ENCODE measurements around the gene BLOC1S2. TPM values are rescaled to one million over a fixed set of nuclear protein-coding genes. Genes with fewer than 3 reads are reported as not detected.

BLOC1S2 gene
- total RNA-seq, 1 experiment from 2014 or later = 54.1 TPM

- Mint-ChIP-seq H3K9me3 (no peaks in the 10 kb centered on the region), H3K4me1 (peaks cover 5% of the 10 kb centered on the region), H3K27ac (no peak overlapping the region), H3K27me3 (ENCODE audit: low read depth) (peaks cover 18% of the 10 kb centered on the region), H3K4me3 (no peak overlapping the region), H3K36me3 (no peaks in the 10 kb centered on the region)
- CTCF ChIA-PET = no interaction called here
- TF ChIP-seq, protein P1, sequence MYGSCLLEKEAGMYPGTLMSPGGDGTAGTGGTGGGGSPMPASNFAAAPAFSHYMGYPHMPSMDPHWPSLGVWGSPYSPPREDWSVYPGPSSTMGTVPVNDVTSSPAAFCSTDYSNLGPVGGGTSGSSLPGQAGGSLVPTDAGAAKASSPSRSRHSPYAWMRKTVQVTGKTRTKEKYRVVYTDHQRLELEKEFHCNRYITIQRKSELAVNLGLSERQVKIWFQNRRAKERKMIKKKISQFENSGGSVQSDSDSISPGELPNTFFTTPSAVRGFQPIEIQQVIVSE (CRISPR knock-in tag; IDR thresholded peaks at IDR 0.05; ENCODE audit: borderline replicate concordance) = no peak
- TF ChIP-seq GTF2I (CRISPR knock-in tag; conservative IDR thresholded peaks at IDR 0.05) = no peak
- ATAC-seq = no peak
- DNase-seq (ENCODE audit: low spot score) = no peak
- POLR2A ChIA-PET = no interaction called here
Measured at GRCh38 chr10:100318207-100318606, 31.7 kb upstream of the BLOC1S2 start.

DNA sequence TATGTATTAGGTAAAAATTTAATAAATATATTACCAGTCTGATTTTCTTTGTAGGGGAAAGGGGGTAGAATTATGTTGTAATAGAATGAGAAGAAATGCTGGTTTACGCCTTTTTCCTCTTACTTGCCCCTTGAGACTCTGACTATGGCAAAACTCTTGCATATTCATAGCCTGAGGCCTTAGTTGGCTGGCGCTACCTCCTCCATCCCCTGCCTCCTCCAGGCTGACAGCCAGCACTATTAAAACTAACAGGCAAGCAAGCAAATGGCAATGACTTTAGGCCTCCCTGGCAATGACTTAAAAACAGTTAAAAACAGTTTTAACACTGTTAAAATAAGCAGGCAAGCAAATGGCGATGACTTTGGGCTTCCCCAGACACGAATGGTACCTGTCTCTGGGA is 29.1 kb upstream of the BLOC1S2 start:
- Mint-ChIP-seq H3K27me3 (ENCODE audit: low read depth) (peaks cover 32% of the 10 kb centered on the region), H3K9me3 (no peaks in the 10 kb centered on the region), H3K36me3 (no peaks in the 10 kb centered on the region), H3K4me1 (peaks cover 5% of the 10 kb centered on the region), H3K27ac (no peak overlapping the region), H3K4me3 (no peak overlapping the region)
- ChIA-PET POLR2A (no interaction called here), CTCF (interaction anchor here (0.6 to 1.8 kb wide), 3 partner anchors 10 to 117 kb away, joined by 3 to 7 read pairs (median 4); no protein-coding TSS in a partner anchor)
- DNase-seq (ENCODE audit: low spot score) = no peak
- TF ChIP-seq MXD4 (CRISPR knock-in tag; IDR thresholded peaks at IDR 0.05; ENCODE audit: borderline replicate concordance) (no peak), IRF2 (CRISPR knock-in tag; IDR thresholded peaks at IDR 0.05; ENCODE audit: borderline replicate concordance, low read depth) (no peak), ZNF232 (CRISPR knock-in tag; IDR thresholded peaks at IDR 0.05) (no peak), NFYB (CRISPR knock-in tag; conservative IDR thresholded peaks at IDR 0.05; ENCODE audit: low read depth) (no peak)
- TF ChIP-seq, protein P2, sequence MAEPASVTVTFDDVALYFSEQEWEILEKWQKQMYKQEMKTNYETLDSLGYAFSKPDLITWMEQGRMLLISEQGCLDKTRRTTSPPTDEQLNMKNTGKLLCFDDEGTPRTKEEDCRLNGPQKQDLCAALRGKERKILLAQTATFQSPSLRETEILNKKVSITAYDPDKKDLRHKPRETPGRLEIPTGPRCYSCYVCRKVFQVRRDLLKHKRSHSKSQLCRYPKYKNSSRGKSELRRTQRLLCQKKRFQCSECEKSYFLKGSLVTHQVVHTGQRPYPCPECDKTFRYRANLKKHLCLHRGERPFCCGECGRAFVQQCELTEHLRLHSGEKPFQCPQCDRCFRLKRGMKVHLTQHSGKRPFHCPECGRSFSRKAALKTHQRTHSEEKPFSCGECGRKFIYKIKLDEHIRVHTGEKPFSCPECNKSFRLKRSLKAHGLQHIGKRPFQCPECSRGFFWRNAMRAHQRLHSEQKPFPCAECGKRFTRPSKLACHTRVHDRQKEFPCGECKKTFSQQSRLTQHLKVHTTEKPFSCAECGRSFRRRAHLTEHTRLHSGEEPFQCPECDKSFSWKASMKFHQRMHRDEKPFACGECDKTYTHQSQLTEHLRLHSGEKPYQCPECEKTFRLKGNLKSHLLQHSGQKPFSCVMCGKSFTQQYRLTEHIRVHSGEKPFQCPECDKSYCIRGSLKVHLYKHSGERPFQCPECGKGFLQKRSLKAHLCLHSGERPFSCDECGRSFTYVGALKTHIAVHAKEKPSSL (CRISPR knock-in tag; conservative IDR thresholded peaks at IDR 0.05) = no peak
- ATAC-seq = no peak; the same call in 1 of the 2 replicates

GRCh38 chr10:100311298-100311697 is 24.8 kb upstream of the BLOC1S2 start:
- ChIA-PET POLR2A (no interaction called here), CTCF (no interaction called here)
- H3K27me3 Mint-ChIP-seq (ENCODE audit: low read depth) = peaks cover 28% of the 10 kb centered on the region
- no peak overlapping the region for H3K27ac Mint-ChIP-seq
- no peak overlapping the region for H3K4me3 Mint-ChIP-seq
- no peak for DNase-seq (ENCODE audit: low spot score)
- no peak for ATAC-seq
- no peaks in the 10 kb centered on the region for H3K9me3 Mint-ChIP-seq
- H3K4me1 Mint-ChIP-seq = peaks cover 5% of the 10 kb centered on the region
- H3K36me3 Mint-ChIP-seq = no peaks in the 10 kb centered on the region
- TF ChIP-seq CBFB (CRISPR knock-in tag; IDR thresholded peaks at IDR 0.05; ENCODE audit: low read depth) (no peak), SOX15 (CRISPR knock-in tag; IDR thresholded peaks at IDR 0.05) (no peak), SMAD4 (CRISPR knock-in tag; IDR thresholded peaks at IDR 0.05) (no peak), HMGA2 (CRISPR knock-in tag; IDR thresholded peaks at IDR 0.05) (no peak), IRF2 (CRISPR knock-in tag; IDR thresholded peaks at IDR 0.05; ENCODE audit: borderline replicate concordance, low read depth) (no peak), ESRRA (CRISPR knock-in tag; IDR thresholded peaks at IDR 0.05; ENCODE audit: borderline replicate concordance) (no peak), ZNF263 (CRISPR knock-in tag; IDR thresholded peaks at IDR 0.05; ENCODE audit: low read depth) (no peak), NFYB (CRISPR knock-in tag; conservative IDR thresholded peaks at IDR 0.05; ENCODE audit: low read depth) (no peak), ZNF138 (CRISPR knock-in tag; conservative IDR thresholded peaks at IDR 0.05) (no peak), NFE2L1 (CRISPR knock-in tag; IDR thresholded peaks at IDR 0.05) (no peak), CREM (CRISPR knock-in tag; IDR thresholded peaks at IDR 0.05) (no peak), ZBTB43 (CRISPR knock-in tag; IDR thresholded peaks at IDR 0.05) (no peak), ZNF512 (CRISPR knock-in tag; IDR thresholded peaks at IDR 0.05; ENCODE audit: borderline replicate concordance) (no peak), ATF6 (CRISPR knock-in tag; IDR thresholded peaks at IDR 0.05) (no peak), ZNF396 (CRISPR knock-in tag; IDR thresholded peaks at IDR 0.05; ENCODE audit: borderline replicate concordance) (no peak)
- TF ChIP-seq, protein P3, sequence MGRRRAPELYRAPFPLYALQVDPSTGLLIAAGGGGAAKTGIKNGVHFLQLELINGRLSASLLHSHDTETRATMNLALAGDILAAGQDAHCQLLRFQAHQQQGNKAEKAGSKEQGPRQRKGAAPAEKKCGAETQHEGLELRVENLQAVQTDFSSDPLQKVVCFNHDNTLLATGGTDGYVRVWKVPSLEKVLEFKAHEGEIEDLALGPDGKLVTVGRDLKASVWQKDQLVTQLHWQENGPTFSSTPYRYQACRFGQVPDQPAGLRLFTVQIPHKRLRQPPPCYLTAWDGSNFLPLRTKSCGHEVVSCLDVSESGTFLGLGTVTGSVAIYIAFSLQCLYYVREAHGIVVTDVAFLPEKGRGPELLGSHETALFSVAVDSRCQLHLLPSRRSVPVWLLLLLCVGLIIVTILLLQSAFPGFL (CRISPR knock-in tag; IDR thresholded peaks at IDR 0.05; ENCODE audit: borderline replicate concordance) = no peak
- TF ChIP-seq, protein P4, sequence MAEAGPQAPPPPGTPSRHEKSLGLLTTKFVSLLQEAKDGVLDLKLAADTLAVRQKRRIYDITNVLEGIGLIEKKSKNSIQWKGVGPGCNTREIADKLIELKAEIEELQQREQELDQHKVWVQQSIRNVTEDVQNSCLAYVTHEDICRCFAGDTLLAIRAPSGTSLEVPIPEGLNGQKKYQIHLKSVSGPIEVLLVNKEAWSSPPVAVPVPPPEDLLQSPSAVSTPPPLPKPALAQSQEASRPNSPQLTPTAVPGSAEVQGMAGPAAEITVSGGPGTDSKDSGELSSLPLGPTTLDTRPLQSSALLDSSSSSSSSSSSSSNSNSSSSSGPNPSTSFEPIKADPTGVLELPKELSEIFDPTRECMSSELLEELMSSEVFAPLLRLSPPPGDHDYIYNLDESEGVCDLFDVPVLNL (CRISPR knock-in tag; IDR thresholded peaks at IDR 0.05; ENCODE audit: borderline replicate concordance, low read depth) = no peak
